ENCODE results near the gene SRM.

DNA sequence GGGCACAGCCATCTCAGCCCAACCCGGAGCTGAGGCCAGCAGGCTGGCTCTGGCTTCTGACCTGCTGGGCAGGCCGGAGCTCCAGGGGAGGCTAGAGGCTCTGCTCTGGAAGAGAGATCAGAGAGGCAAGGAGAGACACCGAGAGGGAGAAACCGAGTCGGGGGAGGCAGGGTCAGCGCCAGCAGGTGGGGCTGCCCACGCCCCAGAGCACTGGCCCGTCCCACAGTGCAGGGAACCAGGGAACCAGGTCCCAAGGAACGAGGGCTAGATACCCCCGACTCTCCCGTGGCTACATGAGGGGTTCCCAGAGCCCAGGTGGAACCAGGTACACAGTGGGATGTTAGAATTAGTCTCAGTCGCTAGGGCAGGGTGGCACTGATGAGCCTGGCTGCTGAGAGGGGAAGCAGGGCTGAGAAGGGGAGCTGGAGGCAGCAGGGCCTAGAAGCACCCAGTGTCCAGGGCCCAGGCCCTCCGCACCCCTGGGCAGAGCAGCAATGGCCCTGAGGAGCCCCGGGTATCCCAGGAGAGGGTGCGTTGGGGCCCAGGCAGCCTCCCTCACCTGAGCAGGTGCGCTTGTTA lies 14.9 kb downstream of the SRM start:
- TF ChIP-seq POLR2A (IDR thresholded peaks at IDR 0.05; ENCODE audit: low read depth): no peak
- TF ChIP-seq, protein P1, sequence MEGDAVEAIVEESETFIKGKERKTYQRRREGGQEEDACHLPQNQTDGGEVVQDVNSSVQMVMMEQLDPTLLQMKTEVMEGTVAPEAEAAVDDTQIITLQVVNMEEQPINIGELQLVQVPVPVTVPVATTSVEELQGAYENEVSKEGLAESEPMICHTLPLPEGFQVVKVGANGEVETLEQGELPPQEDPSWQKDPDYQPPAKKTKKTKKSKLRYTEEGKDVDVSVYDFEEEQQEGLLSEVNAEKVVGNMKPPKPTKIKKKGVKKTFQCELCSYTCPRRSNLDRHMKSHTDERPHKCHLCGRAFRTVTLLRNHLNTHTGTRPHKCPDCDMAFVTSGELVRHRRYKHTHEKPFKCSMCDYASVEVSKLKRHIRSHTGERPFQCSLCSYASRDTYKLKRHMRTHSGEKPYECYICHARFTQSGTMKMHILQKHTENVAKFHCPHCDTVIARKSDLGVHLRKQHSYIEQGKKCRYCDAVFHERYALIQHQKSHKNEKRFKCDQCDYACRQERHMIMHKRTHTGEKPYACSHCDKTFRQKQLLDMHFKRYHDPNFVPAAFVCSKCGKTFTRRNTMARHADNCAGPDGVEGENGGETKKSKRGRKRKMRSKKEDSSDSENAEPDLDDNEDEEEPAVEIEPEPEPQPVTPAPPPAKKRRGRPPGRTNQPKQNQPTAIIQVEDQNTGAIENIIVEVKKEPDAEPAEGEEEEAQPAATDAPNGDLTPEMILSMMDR (IDR thresholded peaks at IDR 0.05): no peak

All from esophagus muscularis mucosa (tissue), 3 donors.